GM18508 (cell line): Measurements from ENCODE around the gene UROC1.

Experiments
- ATAC-seq: cut with Tn5 transposase; IDR thresholded peaks from one replicate; pipeline ENCODE4 v1.9.1; 2021; ENCODE audit warnings: moderate number of reproducible peaks; ENCODE audit not compliant: insufficient read depth, unreplicated experiment

The UROC1 gene

GRCh38 chr3:126467611-126467955 is 50.0 kb downstream of the UROC1 start:
- ATAC-seq: no peak

GRCh38 chr3:126466886-126467610 is 50.5 kb downstream of the UROC1 start:
- no peak for ATAC-seq

GRCh38 chr3:126465928-126466544 is 51.5 kb downstream of the UROC1 start:
- ATAC-seq: no peak

- ATAC-seq: no peak
These were observed 52.6 kb downstream of the UROC1 start for GRCh38 chr3:126464997-126465396.

- no peak for ATAC-seq
These were observed 53.1 kb downstream of the UROC1 start for GRCh38 chr3:126464494-126464893.

- no peak for ATAC-seq
These were observed 53.5 kb downstream of the UROC1 start for GRCh38 chr3:126464093-126464492.

- ATAC-seq: no peak
These were observed 54.1 kb downstream of the UROC1 start for GRCh38 chr3:126463521-126463920.

GRCh38 chr3:126461450-126462070 is 56.0 kb downstream of the UROC1 start:
- ATAC-seq: no peak

GRCh38 chr3:126460381-126460780 is 57.2 kb downstream of the UROC1 start:
- no peak for ATAC-seq

GRCh38 chr3:126459763-126460127 is 57.8 kb downstream of the UROC1 start:
- ATAC-seq: no peak

GRCh38 chr3:126459111-126459762 is 58.3 kb downstream of the UROC1 start:
- ATAC-seq: no peak

- ATAC-seq: no peak
These were observed 60.7 kb downstream of the UROC1 start for GRCh38 chr3:126456766-126457388.

- no peak for ATAC-seq
These were observed 61.4 kb downstream of the UROC1 start for GRCh38 chr3:126456211-126456610.

- no peak for ATAC-seq
These were observed 63.0 kb downstream of the UROC1 start for GRCh38 chr3:126454437-126455198.

- no peak for ATAC-seq
These were observed 63.5 kb downstream of the UROC1 start for GRCh38 chr3:126454025-126454424.

- no peak for ATAC-seq
These were observed 65.4 kb downstream of the UROC1 start for GRCh38 chr3:126452213-126452612.

GRCh38 chr3:126451511-126451910 is 66.1 kb downstream of the UROC1 start:
- no peak for ATAC-seq

GRCh38 chr3:126450744-126451143 is 66.8 kb downstream of the UROC1 start:
- no peak for ATAC-seq

GRCh38 chr3:126450219-126450618 is 67.4 kb downstream of the UROC1 start:
- ATAC-seq: no peak

GRCh38 chr3:126449621-126450051 is 67.9 kb downstream of the UROC1 start:
- no peak for ATAC-seq
